Right forelimb (tissue), 1 donor: Measurements from ENCODE around the gene RHEX.
"Not testable (repeated sequence)": the region's sequence is repeated elsewhere in the genome, so short reads cannot be mapped to it uniquely, and the experiment has no call there.

Source experiments
- DNase-seq: peaks from one replicate; pipeline ENCODE4 v3.0.0-alpha.2; 2018

Gene RHEX

GRCh38 chr1:206060844-206061243 lies 7.9 kb downstream of the RHEX start:
- no peak for DNase-seq

- no peak for DNase-seq
Measured at GRCh38 chr1:206062464-206062863, 9.5 kb downstream of the RHEX start.

- not testable (repeated sequence) for DNase-seq
Measured at GRCh38 chr1:206064001-206064400, 11.0 kb downstream of the RHEX start.

- not testable (repeated sequence) for DNase-seq
Measured at GRCh38 chr1:206064501-206064900, 11.5 kb downstream of the RHEX start.

GRCh38 chr1:206065547-206066145 lies 12.7 kb downstream of the RHEX start:
- DNase-seq = no peak

- no peak for DNase-seq
Measured at GRCh38 chr1:206066479-206067171, 13.7 kb downstream of the RHEX start.

- no peak for DNase-seq
Measured at GRCh38 chr1:206067486-206068227, 14.7 kb downstream of the RHEX start.

- DNase-seq = no peak
Measured at GRCh38 chr1:206068314-206068713, 15.3 kb downstream of the RHEX start.

- DNase-seq = no peak
Measured at GRCh38 chr1:206070627-206071304, 17.8 kb downstream of the RHEX start.

GRCh38 chr1:206074839-206075238 lies 21.9 kb downstream of the RHEX start:
- no peak for DNase-seq

GRCh38 chr1:206075786-206076755 lies 23.1 kb downstream of the RHEX start:
- DNase-seq = no peak

GRCh38 chr1:206079135-206079534 lies 26.2 kb downstream of the RHEX start:
- no peak for DNase-seq

- DNase-seq = no peak
Measured at GRCh38 chr1:206080026-206080820, 27.2 kb downstream of the RHEX start.

- no peak for DNase-seq
Measured at GRCh38 chr1:206081856-206082255, 28.9 kb downstream of the RHEX start.

- DNase-seq = no peak
Measured at GRCh38 chr1:206082831-206083695, 30.1 kb downstream of the RHEX start.

- no peak for DNase-seq
Measured at GRCh38 chr1:206083750-206084149, 30.8 kb downstream of the RHEX start.

GRCh38 chr1:206087091-206087490 lies 34.1 kb downstream of the RHEX start:
- no peak for DNase-seq

GRCh38 chr1:206089341-206089740 lies 36.4 kb downstream of the RHEX start:
- DNase-seq = no peak

GRCh38 chr1:206094024-206094423 lies 41.1 kb downstream of the RHEX start:
- no peak for DNase-seq

- no peak for DNase-seq
Measured at GRCh38 chr1:206097381-206097780, 44.4 kb downstream of the RHEX start.
